Sciatic nerve (tissue), 2 donors: ENCODE measurements around the gene MMP13. TPM values are rescaled to one million over a fixed set of nuclear protein-coding genes. Genes with fewer than 3 reads are reported as not detected.
A peak's percentile ranks its signal among the peaks of the same experiment; 100 is the strongest.

Experiments used
- ATAC-seq: fragments of 200-7000 bp; cut with Tn5 transposase; one replicate; pipeline ENCODE4 v1.9.1; 2020; ENCODE audit warnings: mild to moderate bottlenecking, moderate library complexity
- DNase-seq: peaks from one replicate; pipeline ENCODE4 v3.0.0-alpha.2; 2020; ENCODE audit warnings: low spot score
- intact Hi-C: fragments of 100-400 bp; cut with DNase I; formaldehyde crosslinking; loops from one replicate; pipeline ENCODE4 v1.14.2; 2022
- total RNA-seq: library from RNA; stranded (reverse); fragmentation: NEBNext Ultra II Directional; extraction: Animal tissue kit (Norgen Biotek cat#: 25700); gene quantifications from one replicate; pipeline ENCODE4 v1.2.1, GENCODE V29; 2021
- donor health status: DM: no; HTN: no; CAD: no.
- donor health status: DM: no; HTN: no; CAD: no.

MMP13 gene
- total RNA-seq, 1 donor from 2014 or later: not detected

GRCh38 chr11:102940714-102941588 lies 14.6 kb downstream of the MMP13 start:
- no peak for DNase-seq
- peak; percentile 60 for ATAC-seq
- intact Hi-C loops: loop anchor here (5.0 kb wide), 1 partner anchor 661 kb away; no protein-coding TSS in a partner anchor

- no peak for ATAC-seq
- no peak for DNase-seq
- intact Hi-C loops: no loop called here
Measured at GRCh38 chr11:102936864-102937509, 18.5 kb downstream of the MMP13 start.

GRCh38 chr11:102935514-102935913 lies 20.0 kb downstream of the MMP13 start:
- no peak for DNase-seq
- intact Hi-C loops: no loop called here
- no peak for ATAC-seq

GRCh38 chr11:102934735-102935134 lies 20.8 kb downstream of the MMP13 start:
- no peak for ATAC-seq
- no peak for DNase-seq
- intact Hi-C loops: no loop called here

DNA sequence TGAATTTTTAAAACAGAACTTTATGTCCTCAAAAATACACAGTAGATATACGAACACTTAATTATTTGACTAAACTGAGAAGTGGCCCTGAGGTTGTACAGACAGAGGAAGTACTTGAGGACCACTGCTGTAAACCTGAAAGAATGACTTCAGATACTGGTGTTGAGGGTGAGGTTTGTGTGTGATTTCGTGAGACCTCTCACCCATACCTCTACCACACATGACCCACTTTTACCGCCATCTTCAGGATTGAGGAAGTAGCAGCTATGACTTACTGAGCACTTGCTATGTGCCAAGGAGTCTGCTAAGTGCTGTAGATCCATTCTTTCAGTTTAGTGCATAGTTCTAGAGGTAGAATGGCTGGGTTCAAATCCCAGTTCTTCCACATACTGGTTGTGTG lies 21.9 kb downstream of the MMP13 start:
- ATAC-seq (no peak), DNase-seq (no peak)
- intact Hi-C loops: no loop called here

- ATAC-seq: no peak
- intact Hi-C loops: no loop called here
- DNase-seq: no peak
Measured at GRCh38 chr11:102932678-102933077, 22.9 kb downstream of the MMP13 start.

- ATAC-seq (no peak), DNase-seq (no peak)
- intact Hi-C loops: no loop called here
Measured at GRCh38 chr11:102930451-102930850, 25.1 kb downstream of the MMP13 start.

DNA sequence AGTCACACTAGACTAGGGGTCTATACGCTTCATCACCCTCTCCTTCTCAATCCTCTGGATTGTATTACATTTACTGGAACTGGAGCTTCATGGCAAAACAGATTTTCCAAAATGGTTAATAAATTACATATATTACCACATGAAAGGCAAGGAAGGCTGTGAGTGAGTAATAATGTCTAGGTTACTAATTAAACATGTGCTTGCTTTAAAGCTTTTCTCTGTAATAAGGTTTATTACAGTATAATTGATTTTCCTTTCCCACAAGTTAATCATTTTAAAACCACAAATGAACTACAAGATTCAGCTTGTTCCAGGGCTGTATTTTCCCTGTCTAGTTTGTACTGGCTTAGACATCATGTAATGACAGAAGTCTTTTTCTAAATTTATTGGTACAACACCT lies 25.6 kb downstream of the MMP13 start:
- no peak for DNase-seq
- ATAC-seq: no peak
- intact Hi-C loops: no loop called here

DNA sequence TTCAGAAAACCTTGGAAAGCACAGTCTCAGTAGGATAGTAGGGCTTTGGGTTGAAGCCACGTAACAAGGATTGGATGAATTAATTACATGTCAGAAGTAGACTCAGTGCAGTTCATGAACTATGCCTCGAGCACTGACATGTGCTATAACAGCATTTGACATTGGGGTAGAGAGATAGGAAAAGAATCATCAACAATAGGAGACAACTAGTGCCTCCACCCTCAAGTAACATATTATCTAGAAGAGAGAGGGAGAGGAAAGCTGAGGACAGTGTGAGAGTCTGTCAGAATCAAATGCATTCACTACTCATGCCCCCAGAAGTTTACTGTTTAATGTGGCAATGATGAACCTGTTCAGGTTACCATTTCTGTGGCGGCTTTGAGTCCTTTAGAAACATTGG lies 26.4 kb downstream of the MMP13 start:
- DNase-seq (no peak), ATAC-seq (no peak)
- intact Hi-C loops: no loop called here

DNA sequence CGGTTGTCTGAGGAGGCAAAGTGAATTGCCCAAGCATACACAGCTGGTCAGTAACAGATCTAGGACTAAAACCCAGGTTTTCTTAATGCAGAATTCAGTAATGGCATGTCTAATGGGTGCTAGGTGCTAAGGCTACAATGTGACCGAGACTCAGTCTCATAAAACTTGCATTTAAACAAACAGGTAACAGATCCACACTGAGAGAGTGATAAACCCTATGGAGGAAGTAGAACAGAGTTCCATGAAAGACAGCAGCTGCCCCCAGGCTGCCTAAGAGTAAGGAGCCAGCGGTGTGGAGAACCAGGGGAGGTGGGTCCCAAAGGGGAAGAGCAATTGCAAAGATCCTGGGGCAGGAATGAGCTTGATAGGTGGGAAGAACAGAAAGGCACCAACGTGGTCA lies 27.3 kb downstream of the MMP13 start:
- DNase-seq: no peak
- no peak for ATAC-seq
- intact Hi-C loops: no loop called here

DNA sequence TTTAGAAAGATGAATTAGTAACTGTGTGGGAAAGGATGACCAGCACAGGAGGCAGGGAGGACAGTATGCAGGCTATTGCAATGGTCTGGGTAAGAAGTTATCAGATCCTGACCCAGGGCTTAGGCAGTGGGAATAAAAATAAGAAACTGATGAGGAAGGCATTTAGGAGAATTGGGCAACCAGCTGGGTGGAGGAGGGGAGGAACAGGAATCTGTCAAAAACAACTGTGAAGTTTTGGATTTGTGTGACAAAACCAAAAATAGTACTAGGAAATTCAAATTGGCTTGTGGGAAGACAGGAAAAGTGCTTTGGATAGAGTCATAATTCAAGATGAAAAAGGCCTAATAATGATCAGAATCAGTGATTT lies 27.9 kb downstream of the MMP13 start:
- intact Hi-C loops: no loop called here
- DNase-seq: no peak
- no peak for ATAC-seq

DNA sequence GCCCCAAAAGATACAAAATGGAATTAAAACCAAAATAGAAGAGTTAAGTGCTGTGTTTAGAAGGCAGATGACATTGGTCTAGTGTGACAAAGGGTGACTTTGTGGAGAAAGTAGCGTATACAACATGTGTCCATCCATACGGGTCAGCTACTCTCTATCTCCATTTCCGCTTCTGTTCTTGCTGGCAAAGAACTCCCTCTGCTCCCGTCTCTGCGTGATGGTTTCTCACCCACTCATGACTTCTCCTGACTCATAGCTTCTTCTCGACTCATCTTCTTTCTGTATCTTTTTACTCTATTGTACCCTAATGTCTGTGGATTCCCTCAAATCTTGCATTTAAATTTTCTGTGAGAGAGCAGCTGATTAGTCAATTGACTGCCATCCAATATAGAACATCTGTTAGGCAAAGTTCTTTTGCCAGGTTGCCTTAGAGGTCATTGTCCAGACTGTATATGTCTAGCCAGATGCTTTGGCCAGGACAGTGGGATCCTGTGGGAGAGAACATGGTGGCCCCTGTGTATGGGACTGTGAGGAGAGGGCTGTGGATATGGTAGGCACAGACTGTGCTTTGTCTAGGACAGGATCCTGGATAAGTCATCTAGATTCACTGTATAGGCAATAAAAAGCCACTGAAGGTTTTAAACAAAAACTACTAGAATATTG lies 28.4 kb downstream of the MMP13 start:
- intact Hi-C loops: no loop called here
- DNase-seq: no peak
- ATAC-seq: no peak

- ATAC-seq (no peak), DNase-seq (no peak)
- intact Hi-C loops: no loop called here
Measured at GRCh38 chr11:102926517-102926916, 29.0 kb downstream of the MMP13 start.

GRCh38 chr11:102925988-102926387 lies 29.5 kb downstream of the MMP13 start:
- ATAC-seq: no peak
- intact Hi-C loops: no loop called here
- no peak for DNase-seq

DNA sequence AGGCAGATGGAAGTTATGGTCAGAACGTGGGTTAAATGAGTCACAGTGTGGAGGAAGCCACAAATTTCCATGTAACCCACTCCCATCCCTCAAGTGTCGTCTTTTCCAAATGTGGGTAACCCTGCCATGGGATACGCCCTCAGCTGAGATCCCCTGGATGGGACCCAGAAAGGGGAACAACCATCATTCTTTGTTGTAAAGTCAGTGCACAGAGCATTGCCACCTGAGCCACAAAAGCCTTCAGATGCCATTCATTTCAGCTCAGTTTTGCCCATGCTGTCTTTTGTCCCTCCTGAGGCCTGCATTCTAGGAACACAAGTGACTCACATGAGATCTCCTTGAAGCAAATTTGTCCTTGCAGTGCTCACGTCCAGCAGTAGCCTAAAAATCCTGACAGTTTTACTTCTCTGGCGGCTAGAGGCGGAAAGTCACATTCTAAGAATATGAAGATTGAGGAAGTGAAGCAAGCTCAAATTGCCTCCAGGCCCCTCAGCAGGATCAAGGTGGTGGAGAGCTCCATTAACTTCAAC lies 30.6 kb downstream of the MMP13 start:
- no peak for ATAC-seq
- no peak for DNase-seq
- intact Hi-C loops: no loop called here

DNA sequence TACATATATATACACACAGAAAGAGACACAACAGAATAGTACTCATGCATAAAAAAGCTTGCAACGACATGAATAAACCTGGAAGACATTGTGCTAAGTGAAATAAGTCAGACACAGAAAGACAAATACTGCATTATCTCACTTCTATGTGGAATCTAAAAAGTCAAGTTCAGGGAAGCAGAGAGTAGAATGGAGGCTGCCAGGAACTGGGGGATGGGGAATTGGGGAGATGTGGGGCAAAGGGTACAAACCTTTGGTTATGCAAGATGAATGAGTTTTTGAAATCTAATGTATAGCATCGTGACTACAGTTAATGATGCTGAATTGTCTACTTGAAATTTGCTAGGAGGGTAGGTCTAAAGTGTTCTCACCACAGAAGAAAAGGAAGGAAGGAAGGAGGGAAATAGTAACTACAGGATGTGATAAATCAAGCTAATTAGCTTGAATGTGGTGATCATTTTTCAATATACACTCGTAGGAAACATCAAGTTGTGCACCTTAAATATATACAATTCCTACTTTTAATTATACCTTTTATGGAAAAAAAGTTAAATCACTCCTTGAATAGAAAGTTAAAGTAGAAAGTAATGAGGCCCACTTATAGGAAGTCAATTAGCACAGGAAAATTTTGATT lies 33.8 kb downstream of the MMP13 start:
- intact Hi-C loops: no loop called here
- DNase-seq: no peak
- no peak for ATAC-seq

GRCh38 chr11:102920118-102920684 lies 35.3 kb downstream of the MMP13 start:
- DNase-seq: no peak
- peak; percentile 61 for ATAC-seq
- intact Hi-C loops: no loop called here

DNA sequence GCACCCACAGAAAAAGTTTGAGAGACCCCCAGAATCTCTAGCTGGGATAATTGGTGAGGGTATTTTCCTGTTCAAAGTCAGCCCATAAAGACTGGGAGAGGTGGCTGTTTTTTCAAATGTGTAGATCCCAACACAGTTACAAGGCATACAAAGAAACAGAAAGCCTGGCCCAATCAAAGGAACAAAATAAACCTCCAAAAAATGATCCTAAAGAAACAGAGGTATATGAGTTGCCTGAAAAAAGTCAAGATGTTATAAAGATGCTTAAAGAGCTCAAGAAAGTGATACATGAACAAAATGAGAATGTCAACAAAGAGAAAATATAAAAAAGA lies 40.5 kb downstream of the MMP13 start:
- no peak for ATAC-seq
- DNase-seq: no peak
- intact Hi-C loops: no loop called here
